Measurements from ENCODE around the gene PFN2. TPM values are rescaled to one million over a fixed set of nuclear protein-coding genes. Genes with fewer than 3 reads are reported as not detected.

Gene PFN2
- total RNA-seq, 1 donor from 2014 or later = 49.4 TPM

- intact Hi-C loops (cut with DNase I) = no loop called here
- H3K27ac ChIP-seq = no peak overlapping the region
- no peak for TF ChIP-seq POLR2A (IDR thresholded peaks at IDR 0.05)
- no peak for TF ChIP-seq CTCF (IDR thresholded peaks at IDR 0.05)
- no peak for TF ChIP-seq POLR2AphosphoS5 (IDR thresholded peaks at IDR 0.05; ENCODE audit: insufficient read depth in 1 of 2, low read depth in 1 of 2)
- H3K4me3 ChIP-seq = no peak overlapping the region
- no peaks in the 10 kb centered on the region for H3K27me3 ChIP-seq
- H3K36me3 ChIP-seq = no peaks in the 10 kb centered on the region
- no peak for DNase-seq (ENCODE audit: extremely low spot score in 2 of 2)
- H3K9me3 ChIP-seq = no peaks in the 10 kb centered on the region
- peaks cover 25% of the 10 kb centered on the region for H3K4me1 ChIP-seq
Observed at GRCh38 chr3:149965278-149965677, 5.4 kb downstream of the PFN2 start.

- no peak for TF ChIP-seq POLR2AphosphoS5 (IDR thresholded peaks at IDR 0.05; ENCODE audit: insufficient read depth in 1 of 2, low read depth in 1 of 2)
- no peak for TF ChIP-seq POLR2A (IDR thresholded peaks at IDR 0.05)
- no peak for TF ChIP-seq CTCF (IDR thresholded peaks at IDR 0.05)
- Histone ChIP-seq H3K4me3 (no peak overlapping the region), H3K27me3 (no peaks in the 10 kb centered on the region), H3K27ac (no peak overlapping the region), H3K9me3 (no peaks in the 10 kb centered on the region), H3K4me1 (peaks cover 20% of the 10 kb centered on the region), H3K36me3 (no peaks in the 10 kb centered on the region)
- no peak for DNase-seq (ENCODE audit: extremely low spot score in 2 of 2)
- intact Hi-C loops (cut with DNase I) = no loop called here
Observed at GRCh38 chr3:149964291-149964690, 6.4 kb downstream of the PFN2 start.

GRCh38 chr3:149963485-149963884, 7.2 kb downstream of the PFN2 start:
- no peak for TF ChIP-seq POLR2AphosphoS5 (IDR thresholded peaks at IDR 0.05; ENCODE audit: insufficient read depth in 1 of 2, low read depth in 1 of 2)
- no peak for TF ChIP-seq CTCF (IDR thresholded peaks at IDR 0.05)
- no peak for TF ChIP-seq POLR2A (IDR thresholded peaks at IDR 0.05)
- Histone ChIP-seq H3K27me3 (no peaks in the 10 kb centered on the region), H3K9me3 (no peaks in the 10 kb centered on the region), H3K4me3 (no peak overlapping the region), H3K27ac (no peak overlapping the region), H3K4me1 (peaks cover 16% of the 10 kb centered on the region), H3K36me3 (no peaks in the 10 kb centered on the region)
- intact Hi-C loops (cut with DNase I) = no loop called here
- no peak for DNase-seq (ENCODE audit: extremely low spot score in 2 of 2)

- Histone ChIP-seq H3K4me1 (peaks cover 2% of the 10 kb centered on the region), H3K27me3 (no peaks in the 10 kb centered on the region), H3K36me3 (no peaks in the 10 kb centered on the region), H3K9me3 (no peaks in the 10 kb centered on the region), H3K27ac (no peak overlapping the region), H3K4me3 (no peak overlapping the region)
- no peak for TF ChIP-seq CTCF (IDR thresholded peaks at IDR 0.05)
- no peak for TF ChIP-seq POLR2AphosphoS5 (IDR thresholded peaks at IDR 0.05; ENCODE audit: insufficient read depth in 1 of 2, low read depth in 1 of 2)
- no peak for TF ChIP-seq POLR2A (IDR thresholded peaks at IDR 0.05)
- DNase-seq (ENCODE audit: extremely low spot score in 2 of 2) = no peak
- intact Hi-C loops (cut with DNase I) = no loop called here
Observed at GRCh38 chr3:149959443-149959842, 11.3 kb downstream of the PFN2 start.

GRCh38 chr3:149958171-149958796, 12.4 kb downstream of the PFN2 start:
- intact Hi-C loops (cut with DNase I) = no loop called here
- TF ChIP-seq POLR2A (IDR thresholded peaks at IDR 0.05) (no peak), POLR2AphosphoS5 (IDR thresholded peaks at IDR 0.05; ENCODE audit: insufficient read depth in 1 of 2, low read depth in 1 of 2) (peak in 1 of 2 donors; percentile 66)
- no peak for DNase-seq (ENCODE audit: extremely low spot score in 2 of 2)

More at GRCh38 chr3:149958171-149958796, 12.4 kb downstream of the PFN2 start:
- no peaks in the 10 kb centered on the region for H3K4me1 ChIP-seq
- no peaks in the 10 kb centered on the region for H3K9me3 ChIP-seq
- no peaks in the 10 kb centered on the region for H3K27me3 ChIP-seq
- H3K27ac ChIP-seq = no peak overlapping the region
- H3K4me3 ChIP-seq = no peak overlapping the region
- no peaks in the 10 kb centered on the region for H3K36me3 ChIP-seq
